Measurements from ENCODE around the gene TEDC1.

The TEDC1 gene

GRCh38 chr14:105501504-105502291 lies 10.7 kb downstream of the TEDC1 start:
- H3K27ac Mint-ChIP-seq: no peak overlapping the region
- H3K4me1 Mint-ChIP-seq (ENCODE audit: low read depth): no peaks in the 10 kb centered on the region
- H3K4me3 Mint-ChIP-seq: no peak overlapping the region
- no peaks in the 10 kb centered on the region for H3K27me3 Mint-ChIP-seq (ENCODE audit: low read depth)
- H3K36me3 Mint-ChIP-seq (ENCODE audit: low read depth): no peaks in the 10 kb centered on the region
- H3K9me3 Mint-ChIP-seq: no peaks in the 10 kb centered on the region

- Mint-ChIP-seq H3K36me3 (ENCODE audit: low read depth) (no peaks in the 10 kb centered on the region), H3K9me3 (no peaks in the 10 kb centered on the region), H3K27ac (no peak overlapping the region), H3K4me1 (ENCODE audit: low read depth) (no peaks in the 10 kb centered on the region), H3K4me3 (no peak overlapping the region), H3K27me3 (ENCODE audit: low read depth) (peaks cover 2% of the 10 kb centered on the region)
These were observed 11.6 kb downstream of the TEDC1 start for GRCh38 chr14:105502446-105503295.

- H3K27ac Mint-ChIP-seq: no peak overlapping the region
- H3K27me3 Mint-ChIP-seq (ENCODE audit: low read depth): peaks cover 6% of the 10 kb centered on the region
- no peaks in the 10 kb centered on the region for H3K9me3 Mint-ChIP-seq
- H3K4me3 Mint-ChIP-seq: no peak overlapping the region
- no peaks in the 10 kb centered on the region for H3K36me3 Mint-ChIP-seq (ENCODE audit: low read depth)
- peaks cover 3% of the 10 kb centered on the region for H3K4me1 Mint-ChIP-seq (ENCODE audit: low read depth)
These were observed 12.2 kb downstream of the TEDC1 start for GRCh38 chr14:105503296-105503640.

DNA sequence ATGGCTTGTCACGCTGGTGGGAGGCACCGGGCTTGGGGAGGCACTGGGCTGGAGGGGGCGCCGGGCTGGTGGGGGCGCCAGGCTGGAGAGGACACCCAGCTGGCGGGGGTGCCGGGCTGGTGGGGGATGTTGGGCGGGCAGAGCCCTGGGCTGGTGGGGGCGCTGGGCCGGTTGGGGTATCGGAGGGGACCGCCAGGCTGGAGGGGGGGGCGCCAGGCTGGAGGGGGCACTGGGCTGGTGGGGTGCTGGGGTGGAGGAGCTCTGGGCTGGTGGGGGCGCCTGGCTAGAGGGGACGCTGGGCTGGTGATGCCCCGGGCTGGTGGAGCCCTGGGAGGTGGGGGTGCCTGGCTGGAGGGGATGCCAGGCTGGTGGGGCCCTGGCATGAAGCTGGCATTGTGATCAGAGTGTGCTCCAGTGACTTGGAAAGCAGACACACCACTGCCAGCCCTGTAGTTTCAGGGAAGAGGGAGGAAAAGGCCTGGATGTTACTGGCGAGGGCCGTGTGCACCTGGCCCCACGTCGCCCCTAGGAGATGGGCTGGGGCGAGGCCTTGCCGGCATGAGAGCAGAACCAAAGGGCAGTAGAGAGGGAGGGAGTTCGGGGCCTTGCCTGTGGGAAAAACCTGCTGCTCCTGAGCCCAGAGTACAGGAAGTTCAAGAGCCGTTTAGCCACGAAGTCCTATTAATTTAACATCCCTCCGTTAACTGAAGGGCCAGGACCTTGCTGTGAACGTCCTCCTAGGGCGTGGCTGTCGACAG lies 13.1 kb downstream of the TEDC1 start:
- Mint-ChIP-seq H3K27me3 (ENCODE audit: low read depth) (peaks cover 11% of the 10 kb centered on the region), H3K36me3 (ENCODE audit: low read depth) (no peaks in the 10 kb centered on the region), H3K4me3 (no peak overlapping the region), H3K4me1 (ENCODE audit: low read depth) (peaks cover 3% of the 10 kb centered on the region), H3K9me3 (no peaks in the 10 kb centered on the region), H3K27ac (no peak overlapping the region)

DNA sequence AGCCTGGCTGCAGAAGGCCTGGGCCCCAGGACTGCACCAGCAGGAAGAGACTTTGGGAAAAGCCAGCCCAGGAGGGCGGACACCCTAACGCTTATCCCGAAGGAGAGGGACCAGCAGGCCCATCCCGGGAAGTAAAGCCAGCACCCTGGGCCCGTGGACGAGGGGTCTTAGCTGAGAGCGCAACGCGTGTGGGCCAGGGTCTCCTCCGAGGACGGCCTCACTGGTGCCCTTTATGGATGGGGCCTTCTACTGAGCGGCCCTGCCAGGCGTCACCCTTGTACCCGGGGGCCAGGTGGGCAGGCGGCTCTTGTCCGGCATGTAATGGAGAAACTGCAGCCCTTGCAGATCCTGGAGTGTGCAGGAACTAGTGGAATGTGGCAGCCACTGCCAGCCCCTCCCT lies 14.1 kb downstream of the TEDC1 start:
- Mint-ChIP-seq H3K9me3 (no peaks in the 10 kb centered on the region), H3K36me3 (ENCODE audit: low read depth) (no peaks in the 10 kb centered on the region), H3K27ac (no peak overlapping the region), H3K4me1 (ENCODE audit: low read depth) (peaks cover 3% of the 10 kb centered on the region), H3K4me3 (no peak overlapping the region), H3K27me3 (ENCODE audit: low read depth) (peaks cover 11% of the 10 kb centered on the region)

GRCh38 chr14:105507247-105507646 lies 16.2 kb downstream of the TEDC1 start:
- Mint-ChIP-seq H3K4me1 (ENCODE audit: low read depth) (peaks cover 3% of the 10 kb centered on the region), H3K9me3 (no peaks in the 10 kb centered on the region), H3K27me3 (ENCODE audit: low read depth) (peaks cover 15% of the 10 kb centered on the region), H3K36me3 (ENCODE audit: low read depth) (no peaks in the 10 kb centered on the region), H3K27ac (no peak overlapping the region), H3K4me3 (no peak overlapping the region)

DNA sequence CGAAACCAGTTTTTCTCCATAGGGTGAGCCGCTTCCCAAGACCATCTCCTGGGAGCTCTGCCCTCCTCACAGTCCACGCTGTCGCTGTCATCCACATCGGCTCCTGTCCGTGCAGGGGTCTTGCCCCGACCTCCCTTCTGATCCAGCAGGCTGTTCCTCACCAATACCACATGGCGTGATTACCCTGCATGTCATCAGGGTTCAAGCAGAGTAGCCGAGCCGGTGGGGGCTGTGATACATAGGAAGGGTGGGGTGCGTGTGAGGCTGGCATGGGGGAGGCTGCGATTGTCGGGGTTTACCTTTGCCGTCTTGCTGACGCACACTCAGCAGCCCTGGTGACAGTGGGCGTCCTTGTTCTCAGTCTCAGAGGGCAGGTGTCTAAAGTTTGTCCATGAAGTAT lies 17.0 kb downstream of the TEDC1 start:
- Mint-ChIP-seq H3K27me3 (ENCODE audit: low read depth) (peaks cover 15% of the 10 kb centered on the region), H3K4me1 (ENCODE audit: low read depth) (peaks cover 3% of the 10 kb centered on the region), H3K27ac (no peak overlapping the region), H3K36me3 (ENCODE audit: low read depth) (no peaks in the 10 kb centered on the region), H3K9me3 (no peaks in the 10 kb centered on the region), H3K4me3 (no peak overlapping the region)

GRCh38 chr14:105508601-105509000 lies 17.6 kb downstream of the TEDC1 start:
- H3K27ac Mint-ChIP-seq: no peak overlapping the region
- no peak overlapping the region for H3K4me3 Mint-ChIP-seq
- H3K9me3 Mint-ChIP-seq: no peaks in the 10 kb centered on the region
- no peaks in the 10 kb centered on the region for H3K36me3 Mint-ChIP-seq (ENCODE audit: low read depth)
- peaks cover 3% of the 10 kb centered on the region for H3K4me1 Mint-ChIP-seq (ENCODE audit: low read depth)
- H3K27me3 Mint-ChIP-seq (ENCODE audit: low read depth): peaks cover 15% of the 10 kb centered on the region

- H3K4me1 Mint-ChIP-seq (ENCODE audit: low read depth): no peaks in the 10 kb centered on the region
- H3K36me3 Mint-ChIP-seq (ENCODE audit: low read depth): no peaks in the 10 kb centered on the region
- H3K4me3 Mint-ChIP-seq: no peak overlapping the region
- H3K27me3 Mint-ChIP-seq (ENCODE audit: low read depth): peaks cover 22% of the 10 kb centered on the region
- peaks cover 3% of the 10 kb centered on the region for H3K9me3 Mint-ChIP-seq
- H3K27ac Mint-ChIP-seq: no peak overlapping the region
These were observed 26.1 kb downstream of the TEDC1 start for GRCh38 chr14:105517096-105517495.

GRCh38 chr14:105519946-105520698 lies 29.1 kb downstream of the TEDC1 start:
- Mint-ChIP-seq H3K27ac (no peak overlapping the region), H3K4me1 (ENCODE audit: low read depth) (peaks cover 1% of the 10 kb centered on the region), H3K27me3 (ENCODE audit: low read depth) (peaks cover 44% of the 10 kb centered on the region), H3K9me3 (peaks cover 3% of the 10 kb centered on the region), H3K36me3 (ENCODE audit: low read depth) (no peaks in the 10 kb centered on the region), H3K4me3 (no peak overlapping the region)

- Mint-ChIP-seq H3K36me3 (ENCODE audit: low read depth) (peaks cover 2% of the 10 kb centered on the region), H3K27me3 (ENCODE audit: low read depth) (peaks cover 38% of the 10 kb centered on the region), H3K4me3 (peak overlapping the region; percentile 61), H3K9me3 (no peaks in the 10 kb centered on the region), H3K4me1 (ENCODE audit: low read depth) (peaks cover 10% of the 10 kb centered on the region), H3K27ac (no peak overlapping the region)
These were observed 34.3 kb downstream of the TEDC1 start for GRCh38 chr14:105525326-105525725.

DNA sequence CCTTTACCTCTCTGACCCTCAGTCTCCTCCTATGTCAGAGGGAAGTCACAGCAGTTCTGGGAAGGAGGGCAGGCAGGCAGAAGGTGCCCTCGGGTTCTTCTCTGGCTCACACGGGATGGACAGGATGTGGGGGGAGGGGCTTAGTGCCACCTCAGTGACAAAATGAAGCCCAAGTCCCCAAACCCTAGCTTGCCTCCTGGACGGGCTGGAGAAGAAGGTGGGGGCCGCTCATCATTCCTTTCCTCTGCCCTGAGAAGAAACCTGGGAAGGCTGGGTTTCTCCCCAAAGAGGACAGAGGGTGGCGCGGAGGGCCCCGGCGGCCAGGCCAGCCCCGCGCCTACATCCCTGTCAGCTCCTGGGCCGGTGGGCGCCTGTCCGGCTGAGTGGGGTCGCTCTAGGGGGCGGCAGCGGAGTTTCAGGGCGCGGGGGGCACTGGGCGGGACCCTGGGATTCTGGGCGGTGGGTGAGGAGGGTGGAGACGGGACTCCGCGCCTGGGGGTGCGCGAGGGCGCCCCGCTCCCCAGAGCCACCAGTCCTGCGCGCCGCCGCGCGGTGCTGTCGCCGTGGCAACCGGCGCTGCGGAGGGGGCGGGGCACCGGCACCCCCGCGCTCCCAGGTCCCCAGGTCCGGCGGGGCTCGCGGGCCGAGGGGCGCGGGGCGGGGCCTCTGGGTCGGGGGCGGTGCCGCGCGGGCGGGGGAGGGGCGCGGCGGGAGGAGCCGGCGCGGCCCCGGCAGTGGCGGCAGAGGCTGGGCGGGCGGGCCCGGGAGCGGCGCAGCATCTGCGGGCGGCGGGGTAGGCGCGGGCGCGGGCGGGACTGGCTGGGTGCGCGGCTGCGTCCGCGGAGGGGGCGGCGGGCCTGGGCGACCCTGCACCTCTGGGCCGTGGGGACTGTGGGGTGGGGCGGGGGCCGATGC lies 35.1 kb downstream of the TEDC1 start, which contains the start of gene TMEM121:
Gene TMEM121 (plus strand): TSS at position 723 of the 915 bp plus-strand sequence. CDS start 2,252 bp downstream, outside the sequence.
- Mint-ChIP-seq H3K27ac (no peak within 1 kb of the TSS), H3K4me1 (ENCODE audit: low read depth) (peaks cover 10% of the 10 kb centered on the region), H3K9me3 (no peaks in the 10 kb centered on the region), H3K4me3 (peak within 1 kb of the TSS; percentile 68), H3K27me3 (ENCODE audit: low read depth) (peaks cover 38% of the 10 kb centered on the region), H3K36me3 (ENCODE audit: low read depth) (peaks cover 2% of the 10 kb centered on the region)

- Mint-ChIP-seq H3K27ac (no peak overlapping the region), H3K4me3 (peak overlapping the region; percentile 68), H3K36me3 (ENCODE audit: low read depth) (peaks cover 2% of the 10 kb centered on the region), H3K27me3 (ENCODE audit: low read depth) (peaks cover 38% of the 10 kb centered on the region), H3K9me3 (no peaks in the 10 kb centered on the region), H3K4me1 (ENCODE audit: low read depth) (peaks cover 10% of the 10 kb centered on the region)
These were observed 35.8 kb downstream of the TEDC1 start for GRCh38 chr14:105526776-105527380.

Measured in T-helper 1 cell treated with Interleukin-12 subunit alpha and Interleukin-12 subunit beta and Interleukin-4 antibody, amounts not matched to agents 30 μg/mL and 1 μg/mL, for 36 hours (primary cell).